ENCODE results near the gene DEDD. TPM values are rescaled to one million over a fixed set of nuclear protein-coding genes. Genes with fewer than 3 reads are reported as not detected.

Gene DEDD
- total RNA-seq, result 10 to 100 TPM; 42.4 to 42.7 TPM

- ChIA-PET CTCF (interaction anchor here (0.6 to 2.2 kb wide), 9 partner anchors 11 to 353 kb away, joined by 3 to 7 read pairs (median 4); partner anchors contain the start of genes PPOX and USF1), POLR2A (interaction anchor here (0.5 to 2.6 kb wide), 6 partner anchors 13 to 102 kb away, joined by 3 to 23 read pairs (median 4); partner anchors contain the start of genes ARHGAP30, NIT1, PFDN2 and TSTD1)
Observed at GRCh38 chr1:161132410-161133219, at the start of gene DEDD. Gene DEDD, minus strand, starts transcription at chr1:161132667. Its CDS starts 8,205 bp downstream, at chr1:161124462.

GRCh38 chr1:161182214-161182613 lies 49.7 kb upstream of the DEDD start:
- POLR2A ChIA-PET, result interaction anchor here (1.3 to 1.4 kb wide), 2 partner anchors 15 to 20 kb away, joined by 4 to 7 read pairs; partner anchors contain the start of genes NDUFS2 and PPOX

GRCh38 chr1:161180639-161181038 lies 48.2 kb upstream of the DEDD start:
- POLR2A ChIA-PET, result interaction anchor here (0.7 kb wide), 2 partner anchors 37 to 185 kb away, joined by 4 to 5 read pairs; no protein-coding TSS in a partner anchor

More at GRCh38 chr1:161182214-161182613, 49.7 kb upstream of the DEDD start:
- CTCF ChIA-PET, result interaction anchor here (0.6 to 2.5 kb wide), 6 partner anchors 10 to 200 kb away, joined by 3 to 10 read pairs (median 4); partner anchors contain the start of genes PPOX and TOMM40L

GRCh38 chr1:161179698-161180097 lies 47.2 kb upstream of the DEDD start:
- CTCF ChIA-PET, result interaction anchor here (2.7 kb wide), 1 partner anchor 46 kb away, joined by 9 read pairs; the partner anchor contains the start of gene TOMM40L
- POLR2A ChIA-PET, result interaction anchor here (0.7 kb wide), 2 partner anchors 38 to 185 kb away, joined by 4 to 5 read pairs; no protein-coding TSS in a partner anchor

More at GRCh38 chr1:161180639-161181038, 48.2 kb upstream of the DEDD start:
- CTCF ChIA-PET, result interaction anchor here (0.9 to 2.7 kb wide), 4 partner anchors 12 to 48 kb away, joined by 3 to 9 read pairs (median 6); partner anchors contain the start of genes PPOX and TOMM40L

GRCh38 chr1:161177936-161178244 lies 45.4 kb upstream of the DEDD start:
- ChIA-PET CTCF (interaction anchor here (2.3 to 3.2 kb wide), 2 partner anchors 11 to 48 kb away, joined by 7 to 16 read pairs; partner anchors contain the start of genes PPOX and TOMM40L), POLR2A (interaction anchor here (0.5 to 1.5 kb wide), 2 partner anchors 8 to 48 kb away, joined by 3 to 4 read pairs; no protein-coding TSS in a partner anchor)

- POLR2A ChIA-PET, result interaction anchor here (0.5 to 1.5 kb wide), 6 partner anchors 9 to 74 kb away, joined by 3 to 6 read pairs (median 4); partner anchors contain the start of genes NDUFS2 and PPOX
- CTCF ChIA-PET, result interaction anchor here (1.1 to 3.2 kb wide), 4 partner anchors 11 to 49 kb away, joined by 3 to 16 read pairs (median 6); partner anchors contain the start of genes PPOX and TOMM40L
Observed at GRCh38 chr1:161177112-161177935, 44.9 kb upstream of the DEDD start, which contains the start of gene B4GALT3. Gene B4GALT3, minus strand, starts transcription at chr1:161177507. Its CDS starts 1,447 bp downstream, at chr1:161176060.

GRCh38 chr1:161176468-161177111 lies 44.1 kb upstream of the DEDD start:
- ChIA-PET POLR2A (interaction anchor here (0.6 to 1.5 kb wide), 5 partner anchors 10 to 1360 kb away, joined by 4 to 6 read pairs (median 4); partner anchors contain the start of genes NDUFS2 and PPOX), CTCF (interaction anchor here (0.5 to 3.2 kb wide), 5 partner anchors 10 to 49 kb away, joined by 3 to 16 read pairs (median 5); partner anchors contain the start of genes PPOX and TOMM40L)

GRCh38 chr1:161175771-161176453 lies 43.4 kb upstream of the DEDD start:
- POLR2A ChIA-PET, result interaction anchor here (0.6 to 1.2 kb wide), 4 partner anchors 9 to 1359 kb away, joined by 4 read pairs; partner anchors contain the start of genes NDUFS2 and PPOX
- CTCF ChIA-PET, result interaction anchor here (1.2 to 3.2 kb wide), 3 partner anchors 9 to 50 kb away, joined by 3 to 16 read pairs (median 7); partner anchors contain the start of genes PPOX and TOMM40L

GRCh38 chr1:161174911-161175310 lies 42.4 kb upstream of the DEDD start:
- ChIA-PET POLR2A (interaction anchor here (1.1 kb wide), 1 partner anchor 8 kb away, joined by 4 read pairs; the partner anchor contains the start of gene PPOX), CTCF (interaction anchor here (3.2 kb wide), 1 partner anchor 8 kb away, joined by 16 read pairs; the partner anchor contains the start of gene PPOX)

- ChIA-PET CTCF (interaction anchor here (1.2 kb wide), 1 partner anchor 19 kb away, joined by 3 read pairs; no protein-coding TSS in a partner anchor), POLR2A (no interaction called here)
Observed at GRCh38 chr1:161173711-161174110, 41.2 kb upstream of the DEDD start.

- ChIA-PET CTCF (interaction anchor here (0.7 to 1.2 kb wide), 2 partner anchors 20 to 211 kb away, joined by 3 read pairs; no protein-coding TSS in a partner anchor), POLR2A (no interaction called here)
Observed at GRCh38 chr1:161172776-161173376, 40.4 kb upstream of the DEDD start.

- POLR2A ChIA-PET, result no interaction called here
- CTCF ChIA-PET, result interaction anchor here (0.5 to 1.5 kb wide), 4 partner anchors 10 to 212 kb away, joined by 3 to 4 read pairs (median 4); no protein-coding TSS in a partner anchor
Observed at GRCh38 chr1:161172349-161172748, 39.9 kb upstream of the DEDD start.

- ChIA-PET CTCF (interaction anchor here (1.5 kb wide), 1 partner anchor 10 kb away, joined by 4 read pairs; no protein-coding TSS in a partner anchor), POLR2A (no interaction called here)
Observed at GRCh38 chr1:161171696-161172095, 39.2 kb upstream of the DEDD start.

- ChIA-PET CTCF (interaction anchor here (1.5 kb wide), 1 partner anchor 9 kb away, joined by 4 read pairs; no protein-coding TSS in a partner anchor), POLR2A (no interaction called here)
Observed at GRCh38 chr1:161171191-161171590, 38.7 kb upstream of the DEDD start.

GRCh38 chr1:161168906-161169305 lies 36.4 kb upstream of the DEDD start:
- CTCF ChIA-PET, result interaction anchor here (0.6 to 1.4 kb wide), 3 partner anchors 10 to 72 kb away, joined by 3 to 5 read pairs (median 4); partner anchors contain the start of genes UFC1 and USP21
- POLR2A ChIA-PET, result no interaction called here

Measured in activated CD8-positive, alpha-beta memory T cell treated with anti-CD3 and anti-CD28 coated beads for 36 hours (primary cell).